Mesendoderm (in vitro differentiated cells): ENCODE data around the gene GJA9.

Experiments used
- DNase-seq: peaks from one replicate; pipeline ENCODE4 v3.0.0; 2013
- H2AK5ac ChIP-seq: 2 replicates; pipeline ENCODE4 v1.6.1; 2013; ENCODE audit warnings: low read length, inconsistent platforms
- H2BK120ac ChIP-seq: 2 replicates; pipeline ENCODE4 v1.6.1; 2013; ENCODE audit warnings: low read depth, mild to moderate bottlenecking, low read length, moderate library complexity, mixed read lengths
- H2BK15ac ChIP-seq: replicated peaks from 2 replicates; pipeline ENCODE4 v1.6.1; 2013; ENCODE audit warnings: low read depth, mild to moderate bottlenecking, moderate library complexity
- H2BK5ac ChIP-seq: 2 replicates; pipeline ENCODE4 v1.6.1; 2013; ENCODE audit warnings: low read length, inconsistent platforms
- H3K18ac ChIP-seq: 2 replicates; pipeline ENCODE4 v1.6.1; 2013; ENCODE audit warnings: mild to moderate bottlenecking, low read length, mixed read lengths
- H3K23ac ChIP-seq: one replicate; pipeline ENCODE4 v1.6.1; 2013; ENCODE audit warnings: low read length
- H3K27ac ChIP-seq: 2 replicates; pipeline ENCODE4 v1.5.1; 2013; ENCODE audit warnings: low read depth, mild to moderate bottlenecking, inconsistent platforms, low read length, moderate library complexity
- H3K27me3 ChIP-seq: 2 replicates; pipeline ENCODE4 v1.6.1; 2013; ENCODE audit warnings: low read length, control low read depth, mild to moderate bottlenecking, inconsistent platforms; ENCODE audit not compliant: insufficient read depth, poor library complexity
- H3K36me3 ChIP-seq: 2 replicates; pipeline ENCODE4 v1.6.1; 2013; ENCODE audit warnings: low read length, inconsistent platforms; ENCODE audit not compliant: control insufficient read depth, insufficient read depth
- H3K4ac ChIP-seq: one replicate; pipeline ENCODE4 v1.6.1; 2013; ENCODE audit warnings: low read depth, mild to moderate bottlenecking, low read length, moderate library complexity
- H3K4me1 ChIP-seq: 2 replicates; pipeline ENCODE4 v1.6.1; 2013; ENCODE audit warnings: low read depth, low read length, inconsistent platforms; ENCODE audit not compliant: control insufficient read depth
- H3K4me2 ChIP-seq: 2 replicates; pipeline ENCODE4 v1.6.1; 2013; ENCODE audit warnings: low read length
- H3K4me3 ChIP-seq: 2 replicates; pipeline ENCODE4 v1.5.1; 2013; ENCODE audit warnings: mild to moderate bottlenecking, low read length
- H3K56ac ChIP-seq: one replicate; pipeline ENCODE4 v1.6.1; 2013; ENCODE audit warnings: low read length
- H3K79me1 ChIP-seq: 2 replicates; pipeline ENCODE4 v1.6.1; 2013; ENCODE audit warnings: low read length, inconsistent platforms
- H3K79me2 ChIP-seq: 2 replicates; pipeline ENCODE4 v1.6.1; 2013; ENCODE audit warnings: mild to moderate bottlenecking, low read length; ENCODE audit not compliant: control insufficient read depth, insufficient read depth
- H3K9ac ChIP-seq: 2 replicates; pipeline ENCODE4 v1.6.1; 2013; ENCODE audit warnings: low read length, inconsistent platforms
- H4K5ac ChIP-seq: one replicate; pipeline ENCODE4 v1.6.1; 2013; ENCODE audit warnings: low read length
- H4K8ac ChIP-seq: one replicate; pipeline ENCODE4 v1.6.1; 2013; ENCODE audit warnings: low read depth, mild to moderate bottlenecking, control low read depth, low read length, moderate library complexity
- WGBS: extraction: QIAGEN DNeasy Blood & Tissue Kit; methylation state at CpG from one replicate; pipeline ENCODE4 v1.1.7; 2013; ENCODE audit warnings: low lambda C conversion rate, missing lambda C conversion rate; ENCODE audit not compliant: insufficient coverage; ENCODE audit errors: extremely low coverage; 5-methylcytosine and 5-hydroxymethylcytosine counted together

The GJA9 gene

GRCh38 chr1:38860454-38860795, 21.0 kb downstream of the GJA9 start:
- H3K4me1 ChIP-seq, result no peaks in the 10 kb centered on the region
- no peak overlapping the region for H4K5ac ChIP-seq
- H3K79me2 ChIP-seq, result peaks cover 2% of the 10 kb centered on the region
- H3K4me3 ChIP-seq, result peak overlapping the region; percentile 94
- H3K23ac ChIP-seq, result no peak overlapping the region
- H3K18ac ChIP-seq, result no peak overlapping the region
- H3K9ac ChIP-seq, result peak overlapping the region; percentile 94
- no peak overlapping the region for H3K27ac ChIP-seq
- H2BK120ac ChIP-seq, result no peak overlapping the region
- no peak overlapping the region for H2BK15ac ChIP-seq
- DNase-seq, result no peak
- peak overlapping the region; percentile 95 for H3K56ac ChIP-seq
- no peak overlapping the region for H4K8ac ChIP-seq
- H3K36me3 ChIP-seq, result peaks cover 2% of the 10 kb centered on the region
- no CpG with 5 or more reads among the region's 6 CpGs for WGBS
- no peak overlapping the region for H2AK5ac ChIP-seq
- H2BK5ac ChIP-seq, result no peak overlapping the region
- peak overlapping the region; percentile 100 for H3K4me2 ChIP-seq
- peaks cover 6% of the 10 kb centered on the region for H3K79me1 ChIP-seq
- H3K27me3 ChIP-seq, result no peaks in the 10 kb centered on the region
- no peak overlapping the region for H3K4ac ChIP-seq

- no peaks in the 10 kb centered on the region for H3K4me1 ChIP-seq
Measured at GRCh38 chr1:38859561-38860453, 21.6 kb downstream of the GJA9 start, which contains the start of gene RRAGC. TSS of gene RRAGC (minus strand) at chr1:38859772. CDS start at chr1:38859646, 126 bp downstream.

DNA sequence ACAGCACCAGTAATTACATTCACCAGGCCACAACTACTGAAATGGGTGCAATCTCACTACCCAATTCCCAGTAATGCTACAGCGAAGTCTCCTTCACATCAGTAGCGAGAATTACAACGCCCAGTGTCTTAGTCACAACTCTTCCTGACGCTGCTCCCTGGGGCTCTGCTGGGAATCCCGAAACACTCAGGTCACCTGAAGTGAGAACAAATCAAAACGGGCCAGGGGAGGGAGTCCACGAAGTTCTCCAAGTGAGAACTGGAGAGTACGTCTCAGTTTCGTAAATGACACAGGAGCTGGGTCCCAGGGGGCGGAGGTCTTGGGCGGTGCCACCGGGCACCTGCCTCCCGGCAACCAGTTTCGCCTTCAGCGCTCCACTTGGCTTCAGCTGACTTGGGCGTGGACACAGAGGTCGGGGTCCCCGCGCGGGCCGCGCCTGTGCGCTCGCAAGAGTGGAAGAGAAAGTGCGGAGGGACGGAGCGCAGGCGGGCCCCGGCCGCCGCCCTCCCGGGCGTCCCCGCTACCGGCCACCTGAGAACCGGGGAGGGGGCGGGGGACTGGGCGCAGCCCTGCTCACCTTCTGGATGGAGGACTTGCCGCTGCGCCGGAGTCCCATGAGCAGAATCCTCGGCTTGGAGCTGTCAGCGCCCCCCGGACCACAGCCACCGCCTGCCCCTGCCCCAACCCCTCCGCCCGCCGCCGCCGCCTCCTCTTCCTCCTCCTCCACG, 22.4 kb downstream of the GJA9 start:
- peak; percentile 51 for DNase-seq
- no peak overlapping the region for H4K8ac ChIP-seq
- no peak overlapping the region for H2BK5ac ChIP-seq
- peak overlapping the region; percentile 76 for H3K4me3 ChIP-seq
- H3K4me1 ChIP-seq, result no peaks in the 10 kb centered on the region
- H3K9ac ChIP-seq, result peak overlapping the region; percentile 52
- H2BK120ac ChIP-seq, result no peak overlapping the region
- H2AK5ac ChIP-seq, result no peak overlapping the region
- H3K4ac ChIP-seq, result no peak overlapping the region
- H3K56ac ChIP-seq, result peak overlapping the region; percentile 91
- WGBS, result no CpG with 5 or more reads among the region's 51 CpGs
- no peaks in the 10 kb centered on the region for H3K27me3 ChIP-seq
- H3K4me2 ChIP-seq, result peak overlapping the region; percentile 69
- H4K5ac ChIP-seq, result no peak overlapping the region
- H3K36me3 ChIP-seq, result peaks cover 2% of the 10 kb centered on the region
- H3K79me1 ChIP-seq, result peaks cover 6% of the 10 kb centered on the region
- H3K18ac ChIP-seq, result peak overlapping the region; percentile 18
- H3K79me2 ChIP-seq, result peaks cover 2% of the 10 kb centered on the region
- H3K23ac ChIP-seq, result no peak overlapping the region
- H3K27ac ChIP-seq, result peak overlapping the region; percentile 29
- no peak overlapping the region for H2BK15ac ChIP-seq

More at GRCh38 chr1:38859561-38860453, 21.6 kb downstream of the GJA9 start, which contains the start of gene RRAGC:
- H3K18ac ChIP-seq, result peak within 1 kb of the TSS; percentile 18
- peaks cover 2% of the 10 kb centered on the region for H3K79me2 ChIP-seq
- peak within 1 kb of the TSS; percentile 24 for H3K23ac ChIP-seq
- no peak within 1 kb of the TSS for H2AK5ac ChIP-seq
- H4K8ac ChIP-seq, result no peak within 1 kb of the TSS
- peak within 1 kb of the TSS; percentile 29 for H3K27ac ChIP-seq
- peak within 1 kb of the TSS; percentile 94 for H3K4me3 ChIP-seq
- no peak within 1 kb of the TSS for H4K5ac ChIP-seq
- peaks cover 2% of the 10 kb centered on the region for H3K36me3 ChIP-seq
- peak; percentile 99 for DNase-seq
- H3K4me2 ChIP-seq, result peak within 1 kb of the TSS; percentile 100
- H3K27me3 ChIP-seq, result no peaks in the 10 kb centered on the region
- H2BK5ac ChIP-seq, result no peak within 1 kb of the TSS
- H2BK15ac ChIP-seq, result no peak within 1 kb of the TSS
- H3K4ac ChIP-seq, result no peak within 1 kb of the TSS
- no peak within 1 kb of the TSS for H2BK120ac ChIP-seq
- H3K79me1 ChIP-seq, result peaks cover 6% of the 10 kb centered on the region
- peak within 1 kb of the TSS; percentile 95 for H3K56ac ChIP-seq
- WGBS, result no CpG with 5 or more reads among the region's 70 CpGs
- H3K9ac ChIP-seq, result peak within 1 kb of the TSS; percentile 94

GRCh38 chr1:38852780-38853179, 28.6 kb downstream of the GJA9 start:
- H3K23ac ChIP-seq, result no peak overlapping the region
- peaks cover 3% of the 10 kb centered on the region for H3K79me1 ChIP-seq
- H3K9ac ChIP-seq, result no peak overlapping the region
- H3K27me3 ChIP-seq, result no peaks in the 10 kb centered on the region
- no peak overlapping the region for H2BK120ac ChIP-seq
- H3K56ac ChIP-seq, result no peak overlapping the region
- H3K4me1 ChIP-seq, result no peaks in the 10 kb centered on the region
- no peak overlapping the region for H3K4me2 ChIP-seq
- H2BK5ac ChIP-seq, result no peak overlapping the region
- peaks cover 4% of the 10 kb centered on the region for H3K36me3 ChIP-seq
- H2AK5ac ChIP-seq, result no peak overlapping the region
- H4K5ac ChIP-seq, result no peak overlapping the region
- no peak overlapping the region for H3K4me3 ChIP-seq
- no peak overlapping the region for H3K4ac ChIP-seq
- no peak overlapping the region for H2BK15ac ChIP-seq
- H3K18ac ChIP-seq, result no peak overlapping the region
- H3K27ac ChIP-seq, result no peak overlapping the region
- no peak for DNase-seq
- H4K8ac ChIP-seq, result no peak overlapping the region
- H3K79me2 ChIP-seq, result no peaks in the 10 kb centered on the region
- WGBS, result no CpG with 5 or more reads among the region's 4 CpGs

DNA sequence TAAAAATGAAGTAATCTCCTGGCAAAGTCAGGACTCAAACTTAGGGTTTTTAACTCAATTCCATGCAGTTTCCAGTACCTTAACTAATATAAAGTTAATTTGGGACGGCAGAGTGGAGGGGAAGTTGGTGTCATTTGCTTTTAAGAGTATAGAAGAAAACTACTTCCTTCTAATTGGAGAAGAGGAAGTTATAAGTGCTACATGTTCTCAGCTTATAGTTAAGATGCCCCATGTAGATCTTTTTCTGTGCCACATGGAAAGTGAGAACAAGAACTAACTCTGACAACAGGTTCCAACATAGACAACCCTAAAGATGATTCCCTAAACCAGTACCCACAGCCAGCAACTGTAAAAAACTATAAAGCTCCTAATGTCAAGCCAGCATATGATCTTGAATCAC, 33.3 kb downstream of the GJA9 start:
- Histone ChIP-seq H3K18ac (no peak overlapping the region), H3K4me1 (no peaks in the 10 kb centered on the region), H3K23ac (no peak overlapping the region), H3K79me2 (no peaks in the 10 kb centered on the region), H3K36me3 (peaks cover 2% of the 10 kb centered on the region), H3K4ac (no peak overlapping the region), H2BK5ac (no peak overlapping the region), H3K4me2 (no peak overlapping the region), H3K79me1 (no peaks in the 10 kb centered on the region), H3K9ac (no peak overlapping the region), H3K4me3 (no peak overlapping the region), H3K27me3 (no peaks in the 10 kb centered on the region), H4K8ac (no peak overlapping the region), H3K27ac (no peak overlapping the region), H4K5ac (no peak overlapping the region), H2BK120ac (no peak overlapping the region), H3K56ac (no peak overlapping the region), H2BK15ac (no peak overlapping the region), H2AK5ac (no peak overlapping the region)
- no CpG with 5 or more reads among the region's 1 CpG for WGBS
- DNase-seq, result no peak
